ENCODE results near the gene PSORS1C2.

DNA sequence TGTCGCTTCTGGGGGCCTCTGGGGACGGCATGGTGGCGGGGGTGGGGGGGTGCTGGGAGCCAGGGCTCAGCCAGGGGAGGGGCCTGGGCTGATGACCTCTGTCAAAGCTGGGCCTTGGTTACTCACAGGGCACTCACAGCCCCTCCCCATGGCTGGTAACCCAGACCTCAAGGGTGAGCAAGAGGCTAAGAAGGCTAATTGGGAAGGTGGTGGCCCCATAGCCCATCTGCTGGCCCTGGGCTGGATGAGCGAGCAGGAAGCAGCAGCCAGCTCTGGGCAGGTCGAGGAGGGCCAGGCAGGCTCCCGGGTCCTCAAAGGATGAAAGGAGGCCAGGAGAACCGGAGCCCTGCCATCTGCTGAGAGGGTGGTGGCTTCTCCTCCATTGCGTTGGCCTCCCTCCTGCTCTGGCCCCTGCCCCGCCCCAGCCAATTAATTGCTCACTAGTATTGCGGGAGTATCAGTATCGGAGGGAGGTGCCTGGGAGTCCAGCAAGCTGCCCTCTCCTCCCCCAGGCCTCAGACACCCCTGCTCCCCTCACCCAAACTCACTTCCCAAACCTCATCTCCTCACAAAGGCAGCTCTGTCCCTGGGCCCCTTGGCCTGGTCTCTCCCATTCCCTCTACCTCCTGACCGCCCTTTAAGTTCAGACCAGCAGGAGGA, 17.6 kb downstream of the PSORS1C2 start:
- TF ChIP-seq, protein P1, sequence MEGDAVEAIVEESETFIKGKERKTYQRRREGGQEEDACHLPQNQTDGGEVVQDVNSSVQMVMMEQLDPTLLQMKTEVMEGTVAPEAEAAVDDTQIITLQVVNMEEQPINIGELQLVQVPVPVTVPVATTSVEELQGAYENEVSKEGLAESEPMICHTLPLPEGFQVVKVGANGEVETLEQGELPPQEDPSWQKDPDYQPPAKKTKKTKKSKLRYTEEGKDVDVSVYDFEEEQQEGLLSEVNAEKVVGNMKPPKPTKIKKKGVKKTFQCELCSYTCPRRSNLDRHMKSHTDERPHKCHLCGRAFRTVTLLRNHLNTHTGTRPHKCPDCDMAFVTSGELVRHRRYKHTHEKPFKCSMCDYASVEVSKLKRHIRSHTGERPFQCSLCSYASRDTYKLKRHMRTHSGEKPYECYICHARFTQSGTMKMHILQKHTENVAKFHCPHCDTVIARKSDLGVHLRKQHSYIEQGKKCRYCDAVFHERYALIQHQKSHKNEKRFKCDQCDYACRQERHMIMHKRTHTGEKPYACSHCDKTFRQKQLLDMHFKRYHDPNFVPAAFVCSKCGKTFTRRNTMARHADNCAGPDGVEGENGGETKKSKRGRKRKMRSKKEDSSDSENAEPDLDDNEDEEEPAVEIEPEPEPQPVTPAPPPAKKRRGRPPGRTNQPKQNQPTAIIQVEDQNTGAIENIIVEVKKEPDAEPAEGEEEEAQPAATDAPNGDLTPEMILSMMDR (conservative IDR thresholded peaks at IDR 0.05; ENCODE audit: low read depth, low read length): no peak
- no peak for TF ChIP-seq EZH2 (IDR thresholded peaks at IDR 0.05; ENCODE audit: borderline replicate concordance, low read depth, low read length, poor library complexity, severe bottlenecking)
